ENCODE results near the gene QSER1.
"Not testable (repeated sequence)": the region's sequence is repeated elsewhere in the genome, so short reads cannot be mapped to it uniquely, and the experiment has no call there.

The QSER1 gene

GRCh38 chr11:32963721-32964120 lies 71.1 kb downstream of the QSER1 start:
- Histone ChIP-seq H3K9ac (ENCODE audit: low read depth, low read length) (no peak overlapping the region), H3K9me3 (ENCODE audit: insufficient read depth, low read depth, low read length) (no peaks in the 10 kb centered on the region), H3K4me3 (ENCODE audit: low read length) (no peak overlapping the region), H3K27me3 (ENCODE audit: insufficient read depth, low read length) (no peaks in the 10 kb centered on the region), H3K4me1 (ENCODE audit: insufficient read depth, low read length) (no peaks in the 10 kb centered on the region), H3K27ac (ENCODE audit: low read depth, low read length) (no peak overlapping the region), H3K36me3 (ENCODE audit: insufficient read depth, low read length) (peaks cover 95% of the 10 kb centered on the region)
- 94% methylated on average over 2 of the region's 2 CpGs for WGBS

GRCh38 chr11:32968541-32968940 lies 75.9 kb downstream of the QSER1 start:
- no peaks in the 10 kb centered on the region for H3K9me3 ChIP-seq (ENCODE audit: insufficient read depth, low read depth, low read length)
- H3K36me3 ChIP-seq (ENCODE audit: insufficient read depth, low read length): peaks cover 96% of the 10 kb centered on the region
- 90% methylated on average over 1 of the region's 1 CpG for WGBS
- no peak overlapping the region for H3K27ac ChIP-seq (ENCODE audit: low read depth, low read length)
- H3K9ac ChIP-seq (ENCODE audit: low read depth, low read length): no peak overlapping the region
- no peaks in the 10 kb centered on the region for H3K27me3 ChIP-seq (ENCODE audit: insufficient read depth, low read length)
- H3K4me3 ChIP-seq (ENCODE audit: low read length): no peak overlapping the region
- H3K4me1 ChIP-seq (ENCODE audit: insufficient read depth, low read length): no peaks in the 10 kb centered on the region

- H3K27me3 ChIP-seq (ENCODE audit: insufficient read depth, low read length); H3K27ac ChIP-seq (ENCODE audit: low read depth, low read length); H3K9me3 ChIP-seq (ENCODE audit: insufficient read depth, low read depth, low read length); H3K4me3 ChIP-seq (ENCODE audit: low read length); H3K9ac ChIP-seq (ENCODE audit: low read depth, low read length); H3K4me1 ChIP-seq (ENCODE audit: insufficient read depth, low read length): not testable (repeated sequence)
- peaks cover 98% of the 10 kb centered on the region for H3K36me3 ChIP-seq (ENCODE audit: insufficient read depth, low read length)
- WGBS: 100% methylated on average over 2 of the region's 3 CpGs
These were observed 79.6 kb downstream of the QSER1 start for GRCh38 chr11:32972233-32972632.

- Histone ChIP-seq H3K27ac (ENCODE audit: low read depth, low read length) (no peak overlapping the region), H3K9ac (ENCODE audit: low read depth, low read length) (no peak overlapping the region), H3K4me3 (ENCODE audit: low read length) (no peak overlapping the region), H3K4me1 (ENCODE audit: insufficient read depth, low read length) (no peaks in the 10 kb centered on the region), H3K9me3 (ENCODE audit: insufficient read depth, low read depth, low read length) (no peaks in the 10 kb centered on the region), H3K36me3 (ENCODE audit: insufficient read depth, low read length) (peaks cover 98% of the 10 kb centered on the region), H3K27me3 (ENCODE audit: insufficient read depth, low read length) (no peaks in the 10 kb centered on the region)
- 94% methylated on average over 3 of the region's 3 CpGs for WGBS
These were observed 80.2 kb downstream of the QSER1 start for GRCh38 chr11:32972781-32973180.

- 88% methylated on average over 2 of the region's 2 CpGs for WGBS
- no peaks in the 10 kb centered on the region for H3K4me1 ChIP-seq (ENCODE audit: insufficient read depth, low read length)
- no peaks in the 10 kb centered on the region for H3K27me3 ChIP-seq (ENCODE audit: insufficient read depth, low read length)
- no peaks in the 10 kb centered on the region for H3K9me3 ChIP-seq (ENCODE audit: insufficient read depth, low read depth, low read length)
- H3K36me3 ChIP-seq (ENCODE audit: insufficient read depth, low read length): peaks cover 28% of the 10 kb centered on the region
- no peak overlapping the region for H3K9ac ChIP-seq (ENCODE audit: low read depth, low read length)
- H3K27ac ChIP-seq (ENCODE audit: low read depth, low read length): no peak overlapping the region
- no peak overlapping the region for H3K4me3 ChIP-seq (ENCODE audit: low read length)
These were observed 90.0 kb downstream of the QSER1 start for GRCh38 chr11:32982626-32983025.

GRCh38 chr11:32983506-32983905 lies 90.9 kb downstream of the QSER1 start:
- Histone ChIP-seq H3K9ac (ENCODE audit: low read depth, low read length) (no peak overlapping the region), H3K9me3 (ENCODE audit: insufficient read depth, low read depth, low read length) (no peaks in the 10 kb centered on the region), H3K4me3 (ENCODE audit: low read length) (no peak overlapping the region), H3K27me3 (ENCODE audit: insufficient read depth, low read length) (no peaks in the 10 kb centered on the region), H3K36me3 (ENCODE audit: insufficient read depth, low read length) (peaks cover 19% of the 10 kb centered on the region), H3K4me1 (ENCODE audit: insufficient read depth, low read length) (no peaks in the 10 kb centered on the region), H3K27ac (ENCODE audit: low read depth, low read length) (no peak overlapping the region; the same call in 1 of the 2 replicates)
- WGBS: 89% methylated on average over 2 of the region's 2 CpGs

- Histone ChIP-seq H3K27me3 (ENCODE audit: insufficient read depth, low read length) (no peaks in the 10 kb centered on the region), H3K4me3 (ENCODE audit: low read length) (no peak overlapping the region), H3K9me3 (ENCODE audit: insufficient read depth, low read depth, low read length) (no peaks in the 10 kb centered on the region), H3K27ac (ENCODE audit: low read depth, low read length) (no peak overlapping the region), H3K36me3 (ENCODE audit: insufficient read depth, low read length) (no peaks in the 10 kb centered on the region), H3K9ac (ENCODE audit: low read depth, low read length) (no peak overlapping the region), H3K4me1 (ENCODE audit: insufficient read depth, low read length) (no peaks in the 10 kb centered on the region)
- 91% methylated on average over 5 of the region's 5 CpGs for whole genome bisulfite sequencing
These were observed 93.0 kb downstream of the QSER1 start for GRCh38 chr11:32985600-32985999.

- H3K4me3 ChIP-seq (ENCODE audit: low read length): no peak overlapping the region
- H3K27me3 ChIP-seq (ENCODE audit: insufficient read depth, low read length): no peaks in the 10 kb centered on the region
- no peaks in the 10 kb centered on the region for H3K4me1 ChIP-seq (ENCODE audit: insufficient read depth, low read length)
- 67% methylated on average over 8 of the region's 8 CpGs for WGBS
- no peak overlapping the region for H3K9ac ChIP-seq (ENCODE audit: low read depth, low read length)
- H3K36me3 ChIP-seq (ENCODE audit: insufficient read depth, low read length): no peaks in the 10 kb centered on the region
- peaks cover 8% of the 10 kb centered on the region; the same call in 1 of the 2 replicates for H3K9me3 ChIP-seq (ENCODE audit: insufficient read depth, low read depth, low read length)
- no peak overlapping the region for H3K27ac ChIP-seq (ENCODE audit: low read depth, low read length)
These were observed 95.2 kb downstream of the QSER1 start for GRCh38 chr11:32987851-32988250.

- H3K27ac ChIP-seq (ENCODE audit: low read depth, low read length): no peak overlapping the region
- WGBS: 0% methylated on average over 1 of the region's 1 CpG
- no peaks in the 10 kb centered on the region for H3K4me1 ChIP-seq (ENCODE audit: insufficient read depth, low read length)
- H3K27me3 ChIP-seq (ENCODE audit: insufficient read depth, low read length): no peaks in the 10 kb centered on the region
- H3K9ac ChIP-seq (ENCODE audit: low read depth, low read length): no peak overlapping the region
- peaks cover 8% of the 10 kb centered on the region; the same call in 1 of the 2 replicates for H3K9me3 ChIP-seq (ENCODE audit: insufficient read depth, low read depth, low read length)
- H3K36me3 ChIP-seq (ENCODE audit: insufficient read depth, low read length): no peaks in the 10 kb centered on the region
- H3K4me3 ChIP-seq (ENCODE audit: low read length): no peak overlapping the region
These were observed 97.9 kb downstream of the QSER1 start for GRCh38 chr11:32990481-32990880.

- Histone ChIP-seq H3K4me1 (ENCODE audit: insufficient read depth, low read length) (no peaks in the 10 kb centered on the region), H3K27me3 (ENCODE audit: insufficient read depth, low read length) (no peaks in the 10 kb centered on the region), H3K4me3 (ENCODE audit: low read length) (no peak overlapping the region), H3K9me3 (ENCODE audit: insufficient read depth, low read depth, low read length) (peaks cover 8% of the 10 kb centered on the region; the same call in 1 of the 2 replicates), H3K27ac (ENCODE audit: low read depth, low read length) (no peak overlapping the region), H3K36me3 (ENCODE audit: insufficient read depth, low read length) (no peaks in the 10 kb centered on the region), H3K9ac (ENCODE audit: low read depth, low read length) (no peak overlapping the region)
- WGBS: 90% methylated on average over 3 of the region's 3 CpGs
These were observed 98.8 kb downstream of the QSER1 start for GRCh38 chr11:32991427-32991826.

- Histone ChIP-seq H3K27ac (ENCODE audit: low read depth, low read length) (no peak overlapping the region), H3K27me3 (ENCODE audit: insufficient read depth, low read length) (no peaks in the 10 kb centered on the region), H3K9me3 (ENCODE audit: insufficient read depth, low read depth, low read length) (peaks cover 8% of the 10 kb centered on the region; the same call in 1 of the 2 replicates), H3K9ac (ENCODE audit: low read depth, low read length) (no peak overlapping the region), H3K4me1 (ENCODE audit: insufficient read depth, low read length) (no peaks in the 10 kb centered on the region), H3K36me3 (ENCODE audit: insufficient read depth, low read length) (no peaks in the 10 kb centered on the region), H3K4me3 (ENCODE audit: low read length) (no peak overlapping the region)
These were observed 99.3 kb downstream of the QSER1 start for GRCh38 chr11:32991898-32992297.

- Histone ChIP-seq H3K36me3 (ENCODE audit: insufficient read depth, low read length) (no peaks in the 10 kb centered on the region), H3K9me3 (ENCODE audit: insufficient read depth, low read depth, low read length) (no peaks in the 10 kb centered on the region), H3K4me1 (ENCODE audit: insufficient read depth, low read length) (peaks cover 3% of the 10 kb centered on the region; the same call in 1 of the 2 replicates), H3K27me3 (ENCODE audit: insufficient read depth, low read length) (no peaks in the 10 kb centered on the region), H3K9ac (ENCODE audit: low read depth, low read length) (no peak overlapping the region), H3K4me3 (ENCODE audit: low read length) (no peak overlapping the region), H3K27ac (ENCODE audit: low read depth, low read length) (no peak overlapping the region)
These were observed 107.6 kb downstream of the QSER1 start for GRCh38 chr11:33000181-33000580.

All from HUES64 (cell line).